COLO668 (cell line): ENCODE data around the gene USPL1.

ENCODE experiments used
- DNase-seq: peaks from one replicate; lab custom pipeline; 2025; ENCODE audit not compliant: unreplicated experiment; lab: John Stamatoyannopoulos, UW

Gene USPL1

DNA sequence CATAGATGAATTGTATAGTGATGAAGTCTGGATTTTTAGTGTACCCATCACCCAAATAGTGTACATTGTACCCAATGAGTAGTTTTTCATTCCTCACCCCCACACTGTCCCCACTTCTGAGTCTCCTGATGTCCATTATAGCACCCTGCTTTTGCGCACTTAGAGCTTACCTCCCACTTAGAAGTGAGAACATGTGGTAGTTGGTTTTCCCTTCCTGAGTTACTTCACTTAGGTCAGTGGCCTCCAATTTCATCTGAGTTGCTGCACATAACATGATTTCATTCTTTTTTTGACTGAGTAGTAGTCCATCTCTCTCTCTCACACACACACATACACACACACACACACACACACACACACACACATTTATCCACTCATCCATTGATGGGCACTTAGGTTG is 74.4 kb downstream of the USPL1 start:
- DNase-seq = no peak

DNA sequence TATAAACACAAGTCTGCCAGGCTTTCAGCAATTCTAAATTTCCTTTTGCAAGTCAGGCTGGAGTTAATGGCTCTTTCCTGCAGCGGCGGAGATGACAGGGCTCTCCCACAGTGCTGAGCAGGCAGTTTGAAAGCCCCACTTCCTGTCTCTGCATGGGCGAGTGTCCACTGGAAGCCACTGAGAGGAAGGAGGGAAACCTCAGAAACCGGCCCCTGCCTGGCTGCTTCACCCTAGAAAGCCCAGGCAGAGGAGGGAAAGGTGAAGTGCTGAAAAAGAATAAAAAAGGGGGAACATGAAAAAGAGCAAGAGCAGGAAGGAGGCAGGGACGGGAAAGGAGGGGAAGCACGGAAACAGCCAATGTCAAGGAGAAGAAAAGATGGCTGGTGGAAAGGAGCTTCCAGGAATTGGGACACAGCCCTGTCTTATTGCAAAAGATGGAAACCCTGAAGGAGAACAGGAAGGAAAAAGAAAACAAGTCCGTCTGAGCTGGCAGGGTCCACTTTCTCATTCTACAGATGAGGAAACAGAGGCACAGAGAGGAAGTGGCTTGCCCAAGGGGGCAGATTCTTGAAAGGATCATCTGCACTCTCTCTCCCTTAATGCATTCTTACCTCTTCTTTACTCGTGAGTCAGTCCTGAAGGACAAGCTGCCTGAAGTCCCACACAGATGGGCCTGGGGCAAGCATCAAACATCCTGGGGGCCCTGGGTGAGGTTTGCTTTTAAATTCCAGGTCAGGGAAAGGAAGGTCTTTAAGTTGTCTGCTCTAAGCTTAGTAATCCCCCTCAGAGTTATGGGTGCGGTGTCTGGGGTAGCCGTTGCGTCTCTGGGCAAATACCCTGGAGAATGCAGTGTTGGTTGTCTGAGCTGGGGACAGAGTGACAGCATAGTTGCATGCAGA is 78.8 kb downstream of the USPL1 start:
- no peak for DNase-seq

GRCh38 chr13:30697177-30697953 is 79.6 kb downstream of the USPL1 start:
- DNase-seq = no peak

DNA sequence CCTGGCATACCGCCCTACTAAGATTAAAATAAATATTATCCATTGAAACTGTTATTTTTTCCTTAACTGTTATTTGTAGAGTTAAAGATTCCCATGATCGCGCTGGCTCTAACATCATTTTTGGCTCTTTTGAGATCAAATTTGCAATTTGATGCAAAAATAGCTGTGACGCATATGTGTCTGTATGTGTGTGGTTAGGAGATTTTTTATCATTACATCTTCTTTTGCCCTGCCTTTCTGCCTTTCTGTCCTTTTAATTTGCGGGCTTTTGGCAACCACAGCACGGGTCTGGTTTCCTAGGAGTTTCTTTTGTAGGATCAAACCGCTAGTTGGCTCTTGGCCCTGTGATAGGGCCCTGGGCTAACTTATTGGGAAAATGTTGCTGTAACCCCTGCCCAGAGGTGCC is 80.3 kb downstream of the USPL1 start:
- DNase-seq = no peak

- DNase-seq = no peak
Observed at GRCh38 chr13:30698488-30699005, 80.8 kb downstream of the USPL1 start.

DNA sequence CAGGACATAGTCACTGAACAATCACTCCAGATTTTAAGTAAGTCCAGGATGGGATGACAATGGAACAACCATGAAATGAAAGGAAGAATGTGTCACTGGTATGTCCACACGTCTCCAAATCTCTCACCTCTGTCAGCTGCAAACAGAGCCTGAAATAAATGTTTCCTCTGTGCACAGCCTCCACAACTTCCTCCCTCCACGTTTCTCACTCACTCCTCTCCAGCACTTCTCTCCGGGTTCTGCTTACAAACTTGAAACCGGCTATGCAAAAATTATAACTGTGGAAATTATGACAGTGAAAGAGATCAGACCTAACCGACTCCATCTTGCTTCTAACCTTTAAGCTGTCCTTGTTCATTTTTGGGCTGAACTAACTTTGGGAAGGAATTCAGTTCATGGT is 82.6 kb downstream of the USPL1 start:
- DNase-seq = no peak

DNA sequence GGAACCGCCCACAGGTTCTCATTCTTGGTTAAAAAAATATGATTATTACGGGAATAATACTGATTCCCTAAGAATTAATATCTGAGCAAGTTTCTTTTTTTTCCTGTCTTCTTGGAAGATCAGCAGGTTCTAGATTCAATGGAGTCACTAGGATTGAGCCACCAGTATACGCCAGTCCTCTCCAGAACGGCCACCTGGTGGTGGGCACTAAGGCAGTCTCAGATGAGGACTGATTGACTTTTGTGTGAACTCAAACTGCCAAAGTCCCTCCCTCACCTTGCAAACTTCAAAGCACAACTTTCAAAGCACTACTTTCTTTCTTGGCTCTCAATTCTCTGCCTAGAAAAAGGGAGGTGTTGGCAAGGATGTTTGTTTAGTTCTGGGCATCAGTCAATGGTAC is 84.3 kb downstream of the USPL1 start:
- DNase-seq = no peak

DNA sequence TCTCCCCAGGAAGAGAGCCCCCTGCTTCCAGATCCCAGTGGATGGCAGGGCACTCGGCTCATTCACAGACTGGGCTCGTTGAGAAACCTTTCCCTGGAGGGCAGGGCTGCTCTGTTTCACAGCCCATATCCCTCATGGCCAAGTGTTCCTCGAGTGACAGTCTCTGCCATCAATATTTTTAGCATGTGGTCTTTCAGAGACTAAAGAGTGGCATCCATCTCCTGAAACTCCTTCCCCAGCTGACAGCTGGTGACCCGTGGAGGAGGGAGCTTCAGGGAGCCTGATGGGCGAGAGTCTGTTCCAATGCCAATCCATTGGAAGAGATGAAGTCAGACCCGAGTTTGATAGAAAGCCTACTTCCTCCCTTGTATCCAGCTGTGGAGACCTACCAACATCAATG is 86.9 kb downstream of the USPL1 start:
- no peak for DNase-seq

DNA sequence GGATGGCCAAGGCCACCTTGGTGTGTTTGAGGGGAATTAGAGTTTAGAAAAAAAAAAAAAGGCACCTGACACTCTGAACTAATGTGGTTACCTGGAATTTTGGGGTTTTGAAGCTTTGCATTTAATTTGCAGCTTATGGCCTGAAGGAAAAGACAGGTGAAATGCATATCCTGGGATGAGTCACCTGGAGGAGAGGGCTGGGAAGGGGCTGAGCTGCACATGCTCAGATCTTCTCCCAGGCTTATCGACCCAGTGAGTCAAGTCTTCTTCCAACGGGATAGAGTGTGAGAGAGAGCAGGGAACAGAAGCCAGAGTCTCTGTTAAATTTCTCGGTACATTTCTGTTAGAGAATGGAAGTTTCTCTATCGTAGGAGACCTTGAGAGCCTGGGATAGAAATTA is 88.0 kb downstream of the USPL1 start:
- no peak for DNase-seq

GRCh38 chr13:30708541-30708940 is 90.8 kb downstream of the USPL1 start:
- DNase-seq = no peak
